Measurements from ENCODE around the gene N4BP2L2.

The N4BP2L2 gene

GRCh38 chr13:32426191-32426989 lies 112.2 kb downstream of the N4BP2L2 start:
- DNase-seq = no peak

- DNase-seq = no peak
Observed at GRCh38 chr13:32425158-32425557, 113.4 kb downstream of the N4BP2L2 start.

- DNase-seq = no peak
Observed at GRCh38 chr13:32423592-32423991, 115.0 kb downstream of the N4BP2L2 start.

DNA sequence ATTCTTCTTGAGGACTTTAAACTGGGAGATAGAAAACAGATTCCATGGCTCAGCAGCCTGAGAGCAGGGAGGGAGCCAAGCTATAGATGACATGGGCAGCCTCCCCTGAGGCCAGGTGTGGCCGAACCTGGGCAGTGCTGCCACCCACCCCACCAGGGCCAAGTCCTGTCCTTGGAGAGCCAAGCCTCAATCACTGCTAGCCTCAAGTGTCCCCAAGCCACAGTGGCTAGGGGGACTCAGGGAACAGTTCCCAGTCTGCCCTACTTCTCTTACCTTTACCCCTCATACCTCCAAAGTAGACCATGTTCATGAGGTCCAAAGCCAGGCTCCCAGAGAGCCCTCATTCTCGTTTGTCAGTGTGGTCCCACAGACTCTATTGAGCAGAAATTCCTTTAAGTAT lies 118.7 kb downstream of the N4BP2L2 start:
- no peak for DNase-seq

GRCh38 chr13:32417995-32418394 lies 120.6 kb downstream of the N4BP2L2 start:
- no peak for DNase-seq

GRCh38 chr13:32415019-32415418 lies 123.6 kb downstream of the N4BP2L2 start:
- no peak for DNase-seq

DNA sequence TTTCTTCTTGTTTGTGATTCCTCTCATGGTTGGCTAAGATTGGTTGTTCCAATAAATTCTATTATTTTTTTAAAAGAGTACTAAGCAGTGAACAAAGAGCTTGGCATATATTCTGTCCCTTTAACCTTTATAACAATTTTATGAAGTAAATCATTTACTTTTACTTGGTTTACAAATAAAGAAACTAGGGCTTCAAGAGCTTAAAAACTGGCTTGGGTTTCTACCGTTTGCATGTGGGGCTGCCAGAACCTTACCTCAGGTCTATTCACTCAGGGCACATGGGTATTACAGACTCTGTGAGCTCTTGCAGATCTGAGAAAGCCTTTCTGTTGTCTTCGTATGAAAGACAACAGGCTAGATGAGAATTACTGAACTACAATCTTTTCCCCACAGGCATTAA lies 124.0 kb downstream of the N4BP2L2 start:
- no peak for DNase-seq

- no peak for DNase-seq
Observed at GRCh38 chr13:32413284-32413683, 125.3 kb downstream of the N4BP2L2 start.

DNA sequence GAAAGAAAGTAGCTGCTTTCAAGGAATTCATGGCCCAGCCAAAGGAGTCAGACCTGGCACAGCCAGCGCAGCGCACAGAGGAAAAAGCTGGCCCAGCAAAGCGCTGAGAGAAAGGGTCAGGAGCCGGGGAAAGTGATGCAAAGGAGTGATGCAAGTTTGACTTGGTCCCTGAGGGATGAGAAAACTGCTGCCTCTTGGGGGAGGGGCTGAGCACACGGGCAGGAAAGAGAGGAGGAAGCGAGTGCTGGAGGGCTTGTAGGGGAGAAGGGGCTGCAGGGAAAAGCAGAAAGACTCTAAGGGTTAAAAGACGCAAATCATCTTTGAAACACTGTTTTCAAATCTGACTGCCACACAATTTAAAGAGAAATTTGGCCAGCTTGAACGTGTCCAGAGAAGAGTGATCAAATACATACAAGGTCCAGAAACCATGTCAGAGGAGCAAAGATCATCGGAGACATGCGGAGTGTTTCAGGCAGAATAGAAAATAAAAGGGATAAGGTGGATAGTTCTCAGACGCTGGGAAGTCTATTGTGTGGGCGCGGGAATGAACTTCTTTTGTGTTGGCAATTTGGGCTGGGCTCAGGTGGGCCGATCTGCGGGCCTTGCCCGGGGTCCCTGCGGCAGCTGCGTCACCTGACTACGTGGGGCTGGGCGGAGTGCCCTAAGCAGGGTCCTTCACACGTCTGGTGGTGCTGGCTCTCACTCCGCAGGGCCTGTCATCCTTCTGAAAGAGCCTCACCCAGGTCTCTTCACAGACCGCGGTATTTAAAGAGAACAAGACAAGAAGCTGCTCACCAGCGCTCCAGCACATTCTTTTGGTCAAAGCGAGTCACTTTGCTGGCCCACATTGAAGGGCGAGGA lies 128.8 kb downstream of the N4BP2L2 start:
- peak; percentile 49 for DNase-seq

GRCh38 chr13:32409001-32409313 lies 129.6 kb downstream of the N4BP2L2 start:
- DNase-seq = no peak

DNA sequence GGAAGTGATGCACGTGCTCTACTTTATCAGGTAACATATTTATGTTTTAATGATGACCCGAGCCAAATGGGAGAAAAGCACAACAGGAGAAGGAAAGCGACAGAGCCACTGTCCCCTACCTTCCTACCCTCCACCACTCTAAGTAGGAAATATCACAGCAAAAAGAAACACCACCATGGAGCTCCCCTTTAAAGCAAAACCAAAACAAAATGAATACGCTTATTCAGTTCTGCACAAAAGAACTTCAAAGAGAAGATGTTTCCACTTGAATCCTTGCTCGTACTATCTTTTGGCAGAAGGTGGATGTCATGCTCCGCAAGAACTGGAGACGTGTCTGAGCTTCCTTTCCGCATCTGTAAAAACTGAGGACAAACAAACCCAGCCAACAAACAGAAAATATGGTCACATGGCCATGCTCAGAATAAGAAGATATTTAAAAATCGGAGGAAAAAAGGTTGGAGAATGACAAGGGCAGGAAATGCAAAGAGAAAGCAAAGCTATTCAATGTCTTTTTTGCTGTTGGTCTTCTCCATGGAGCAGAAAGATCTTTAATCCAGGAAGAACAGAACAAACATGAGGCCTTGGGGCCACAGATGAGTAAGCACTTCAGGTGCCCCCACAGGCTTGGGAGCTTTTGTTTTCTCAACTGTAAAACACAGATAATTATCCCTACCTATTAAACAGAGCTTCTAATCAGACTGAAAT lies 130.1 kb downstream of the N4BP2L2 start:
- DNase-seq = peak; percentile 9

- DNase-seq = no peak
Observed at GRCh38 chr13:32407854-32408253, 130.7 kb downstream of the N4BP2L2 start.

DNA sequence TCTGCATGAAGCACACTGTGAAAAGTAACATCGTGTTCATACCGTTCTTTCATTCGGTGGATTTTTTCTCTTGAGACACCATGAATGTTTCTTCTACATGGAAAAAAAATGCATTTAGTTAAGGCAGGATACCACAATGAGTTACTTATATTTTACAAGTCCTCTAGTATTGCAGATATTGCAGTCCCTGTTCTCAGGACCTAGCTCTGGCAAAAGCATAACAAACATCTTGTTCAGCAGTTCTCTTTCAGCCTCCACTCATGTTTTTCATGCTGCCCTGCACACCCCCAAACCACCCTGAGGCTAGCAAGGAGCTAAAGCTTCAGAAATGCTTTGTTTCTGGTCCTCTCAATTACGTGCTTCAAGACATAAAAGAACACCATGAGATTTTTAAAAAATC lies 135.5 kb downstream of the N4BP2L2 start:
- DNase-seq = no peak

DNA sequence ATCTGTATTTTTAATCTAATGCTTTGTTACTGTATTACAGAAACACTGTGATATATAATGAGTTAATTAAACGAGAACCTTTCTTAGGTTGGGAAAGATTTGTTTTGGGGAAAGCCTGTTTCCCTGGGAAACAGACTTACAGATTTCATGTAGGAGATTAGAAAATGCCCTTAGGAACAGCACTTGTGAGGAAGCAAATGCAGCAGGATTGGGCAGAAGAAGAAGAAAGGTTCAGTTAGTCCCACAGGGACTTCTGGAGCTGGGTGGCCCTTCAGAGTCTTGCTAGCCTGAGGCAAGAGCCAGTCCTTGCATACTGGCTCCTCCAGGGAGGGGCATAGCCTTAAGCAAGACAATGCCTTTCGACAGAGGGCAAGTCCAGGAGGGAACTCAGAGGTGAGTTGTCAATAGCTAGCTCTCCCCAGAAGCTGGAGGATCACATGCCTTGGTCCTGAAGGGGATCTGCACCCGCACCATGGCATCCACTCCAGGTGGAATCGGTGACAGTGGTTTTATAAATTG lies 147.4 kb downstream of the N4BP2L2 start:
- DNase-seq = no peak

- no peak for DNase-seq
Observed at GRCh38 chr13:32390484-32390883, 148.1 kb downstream of the N4BP2L2 start.

- no peak for DNase-seq
Observed at GRCh38 chr13:32390048-32390447, 148.5 kb downstream of the N4BP2L2 start.

DNA sequence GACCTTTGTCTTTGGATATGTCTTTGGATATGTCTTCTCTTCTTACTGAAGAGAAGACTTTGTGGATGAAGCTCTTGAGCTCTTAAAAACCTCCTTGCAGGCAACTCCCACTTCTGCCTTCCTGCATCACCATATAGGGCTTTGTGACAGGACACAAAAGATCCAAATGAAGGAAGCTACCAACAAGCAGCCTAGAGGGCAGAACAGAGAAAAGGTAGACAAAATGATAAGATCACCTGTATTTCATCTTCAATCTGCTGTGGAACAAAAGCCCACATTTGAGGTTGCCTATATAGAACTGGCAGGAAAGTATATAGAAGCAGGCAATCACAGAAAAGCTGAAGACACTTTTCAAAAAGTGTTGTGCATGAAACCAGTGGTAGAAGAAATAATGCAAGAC lies 153.2 kb downstream of the N4BP2L2 start:
- no peak for DNase-seq

- no peak for DNase-seq
Observed at GRCh38 chr13:32384702-32385101, 153.9 kb downstream of the N4BP2L2 start.

DNA sequence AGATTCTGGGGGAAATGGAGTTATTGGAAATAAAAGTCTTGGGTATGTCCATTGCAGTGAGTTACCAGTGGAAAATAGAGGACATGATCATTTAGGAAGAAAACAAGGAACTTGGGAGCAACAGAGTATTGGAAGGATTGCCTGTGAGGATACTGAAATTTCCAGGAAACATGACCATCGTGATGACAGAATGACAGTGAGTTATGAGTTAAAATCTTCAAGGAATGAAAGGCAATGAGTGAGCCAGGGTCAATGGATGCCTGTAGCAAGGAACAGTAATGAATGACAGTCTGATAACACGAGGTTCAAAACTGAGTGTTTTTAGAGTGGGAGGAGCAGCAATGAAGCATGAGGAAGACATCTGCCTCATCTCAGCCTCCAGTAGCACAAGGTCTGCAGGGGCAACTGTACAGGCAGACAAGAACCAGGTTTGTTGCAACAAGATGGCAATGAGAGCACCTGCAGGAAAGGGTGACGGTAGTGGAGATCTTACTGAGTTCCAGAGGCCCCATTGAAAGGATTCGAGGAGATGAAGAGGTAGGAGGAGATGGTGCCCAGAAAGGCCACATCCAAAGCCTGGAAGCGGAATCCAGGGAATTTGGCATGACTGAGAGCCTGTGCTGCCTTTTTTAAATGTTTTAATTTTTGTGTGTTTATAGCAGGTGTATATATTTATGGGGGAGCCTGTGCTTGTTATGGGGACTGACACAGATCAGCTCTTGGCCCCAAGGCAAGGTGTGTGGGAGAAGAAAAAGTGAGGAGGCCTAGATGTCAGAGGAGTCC lies 154.6 kb downstream of the N4BP2L2 start:
- DNase-seq = no peak
